ENCODE data around the gene GPAT3.

Gene GPAT3

DNA sequence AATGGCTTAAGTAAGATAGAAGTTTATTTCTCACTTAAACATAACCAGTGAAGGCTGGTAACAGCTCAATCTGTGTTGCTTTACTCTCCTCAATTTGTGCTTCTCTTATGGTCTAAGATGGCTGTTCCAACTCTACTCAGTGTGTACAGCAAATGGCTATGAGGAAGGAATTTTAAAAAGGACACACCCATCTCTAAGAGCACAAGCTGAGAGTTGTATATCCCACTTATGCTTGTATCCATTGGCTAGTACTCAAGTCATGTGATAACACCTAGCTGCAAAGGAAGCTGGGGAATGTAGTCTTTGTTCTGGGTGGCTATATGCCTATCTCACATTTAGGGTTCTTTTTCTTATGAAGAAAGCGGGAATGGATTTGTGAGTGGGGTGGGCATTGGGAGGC is 63.3 kb downstream of the GPAT3 start:
- H3K4me3 ChIP-seq (ENCODE audit: low read depth, low read length), result no peak overlapping the region
- peak; percentile 41 for DNase-seq (ENCODE audit: low read depth)
- TF ChIP-seq, protein P1, sequence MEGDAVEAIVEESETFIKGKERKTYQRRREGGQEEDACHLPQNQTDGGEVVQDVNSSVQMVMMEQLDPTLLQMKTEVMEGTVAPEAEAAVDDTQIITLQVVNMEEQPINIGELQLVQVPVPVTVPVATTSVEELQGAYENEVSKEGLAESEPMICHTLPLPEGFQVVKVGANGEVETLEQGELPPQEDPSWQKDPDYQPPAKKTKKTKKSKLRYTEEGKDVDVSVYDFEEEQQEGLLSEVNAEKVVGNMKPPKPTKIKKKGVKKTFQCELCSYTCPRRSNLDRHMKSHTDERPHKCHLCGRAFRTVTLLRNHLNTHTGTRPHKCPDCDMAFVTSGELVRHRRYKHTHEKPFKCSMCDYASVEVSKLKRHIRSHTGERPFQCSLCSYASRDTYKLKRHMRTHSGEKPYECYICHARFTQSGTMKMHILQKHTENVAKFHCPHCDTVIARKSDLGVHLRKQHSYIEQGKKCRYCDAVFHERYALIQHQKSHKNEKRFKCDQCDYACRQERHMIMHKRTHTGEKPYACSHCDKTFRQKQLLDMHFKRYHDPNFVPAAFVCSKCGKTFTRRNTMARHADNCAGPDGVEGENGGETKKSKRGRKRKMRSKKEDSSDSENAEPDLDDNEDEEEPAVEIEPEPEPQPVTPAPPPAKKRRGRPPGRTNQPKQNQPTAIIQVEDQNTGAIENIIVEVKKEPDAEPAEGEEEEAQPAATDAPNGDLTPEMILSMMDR (IDR thresholded peaks at IDR 0.05; ENCODE audit: control insufficient read depth, extremely low read depth, insufficient read depth), result no peak

DNA sequence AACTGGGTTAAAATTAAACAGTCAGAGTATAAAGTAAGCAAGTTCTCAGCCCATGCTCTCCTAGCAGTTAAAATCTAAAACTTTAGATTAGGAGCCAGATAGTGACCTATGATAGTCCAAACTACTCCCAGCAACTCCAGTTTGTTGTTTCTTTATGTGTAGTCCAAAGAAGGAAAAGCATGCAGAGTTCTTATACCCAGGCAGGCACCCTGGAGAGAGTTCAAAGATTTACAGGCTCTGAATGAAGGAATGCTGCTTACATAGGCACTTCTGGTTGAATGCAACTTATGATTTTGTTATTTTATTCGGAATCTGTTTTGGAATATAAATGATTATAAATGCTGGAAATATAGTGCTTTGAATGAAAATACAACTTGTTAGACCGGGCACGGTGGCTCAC is 67.2 kb downstream of the GPAT3 start:
- TF ChIP-seq, protein P1 (IDR thresholded peaks at IDR 0.05; ENCODE audit: control insufficient read depth, extremely low read depth, insufficient read depth), result no peak
- no peak overlapping the region for H3K4me3 ChIP-seq (ENCODE audit: low read depth, low read length)
- peak; percentile 37 for DNase-seq (ENCODE audit: low read depth)

DNA sequence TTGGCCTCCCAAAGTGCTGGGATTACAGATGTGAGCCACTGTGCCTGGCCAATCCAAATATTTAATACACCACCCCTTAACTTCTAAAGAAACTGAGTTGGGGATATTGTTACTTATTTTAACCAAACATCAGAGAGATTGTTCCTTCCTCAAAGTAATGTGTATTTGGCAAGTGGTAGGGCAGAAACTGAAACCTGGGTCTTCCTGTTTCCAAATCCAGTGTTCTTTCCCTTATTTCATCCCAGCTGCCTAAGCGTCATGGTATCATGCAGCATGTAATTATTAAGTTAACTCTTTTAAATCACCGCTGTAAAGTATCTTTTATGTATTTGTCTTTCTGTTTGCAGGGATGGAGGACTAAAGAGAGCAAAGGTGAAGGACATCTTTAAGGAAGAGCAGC is 68.4 kb downstream of the GPAT3 start:
- no peak overlapping the region for H3K4me3 ChIP-seq (ENCODE audit: low read depth, low read length)
- TF ChIP-seq, protein P1 (IDR thresholded peaks at IDR 0.05; ENCODE audit: control insufficient read depth, extremely low read depth, insufficient read depth), result no peak
- no peak for DNase-seq (ENCODE audit: low read depth)

DNA sequence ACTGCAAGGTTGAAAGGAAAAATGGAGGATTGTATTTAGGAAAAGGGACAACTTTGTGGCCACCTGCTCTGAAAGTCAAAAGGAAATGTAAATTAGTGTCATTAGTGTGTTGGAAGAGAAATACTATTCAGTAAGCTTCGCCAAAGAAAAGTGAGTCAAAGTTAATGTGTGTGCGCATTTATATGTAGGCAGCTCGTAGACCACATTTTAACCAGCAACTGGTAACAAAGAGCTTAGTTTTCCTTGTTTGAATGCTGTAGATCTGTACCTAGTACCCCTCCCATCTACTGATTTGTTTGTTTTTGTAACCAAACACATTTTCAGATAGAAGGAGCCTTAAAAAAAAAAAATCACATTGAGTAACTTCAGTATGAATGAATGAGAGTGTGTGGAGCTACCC is 69.3 kb downstream of the GPAT3 start:
- DNase-seq (ENCODE audit: low read depth), result no peak
- TF ChIP-seq, protein P1 (IDR thresholded peaks at IDR 0.05; ENCODE audit: control insufficient read depth, extremely low read depth, insufficient read depth), result no peak
- no peak overlapping the region for H3K4me3 ChIP-seq (ENCODE audit: low read depth, low read length)

DNA sequence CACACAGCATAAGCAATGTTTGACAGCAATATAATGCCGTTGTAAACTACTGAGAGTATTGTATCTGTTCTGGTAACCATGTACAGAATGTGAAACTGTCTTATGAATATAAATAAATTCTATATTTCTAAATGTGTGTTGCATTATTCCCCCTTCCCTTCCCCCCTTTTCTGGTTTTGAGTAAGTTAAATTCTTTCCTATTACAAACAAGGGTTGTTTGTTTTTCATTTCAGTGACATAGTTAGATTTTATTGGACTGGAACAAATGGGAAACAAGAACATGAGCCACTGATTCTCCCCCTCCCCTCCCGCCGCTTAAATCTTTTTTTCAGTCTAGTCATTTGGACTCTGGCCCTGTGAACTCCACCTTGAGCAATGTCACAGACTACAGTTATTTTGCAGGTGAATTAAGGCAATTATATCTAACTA is 69.8 kb downstream of the GPAT3 start:
- no peak for DNase-seq (ENCODE audit: low read depth)
- no peak overlapping the region for H3K4me3 ChIP-seq (ENCODE audit: low read depth, low read length)
- TF ChIP-seq, protein P1 (IDR thresholded peaks at IDR 0.05; ENCODE audit: control insufficient read depth, extremely low read depth, insufficient read depth), result no peak

DNA sequence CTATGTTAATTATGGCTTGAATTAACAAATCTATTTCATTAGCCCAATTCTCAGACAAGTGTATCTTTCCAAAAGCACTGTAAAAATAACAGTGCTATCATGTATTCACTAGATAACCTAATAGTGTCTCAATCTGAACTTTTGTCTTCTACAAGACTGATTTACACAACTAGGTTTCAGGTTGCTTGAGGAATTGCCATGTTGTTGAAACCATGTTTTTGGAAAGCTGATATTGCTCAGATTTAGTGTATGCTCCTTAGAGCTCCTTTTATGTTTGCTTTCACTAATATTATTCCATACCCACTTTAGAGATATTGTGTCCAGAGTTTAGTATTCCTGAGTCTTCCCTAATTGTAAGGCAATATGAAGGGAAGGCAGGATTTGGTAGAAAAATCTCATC is 70.6 kb downstream of the GPAT3 start:
- TF ChIP-seq, protein P1 (IDR thresholded peaks at IDR 0.05; ENCODE audit: control insufficient read depth, extremely low read depth, insufficient read depth), result no peak
- no peak for DNase-seq (ENCODE audit: low read depth)
- no peak overlapping the region for H3K4me3 ChIP-seq (ENCODE audit: low read depth, low read length)

DNA sequence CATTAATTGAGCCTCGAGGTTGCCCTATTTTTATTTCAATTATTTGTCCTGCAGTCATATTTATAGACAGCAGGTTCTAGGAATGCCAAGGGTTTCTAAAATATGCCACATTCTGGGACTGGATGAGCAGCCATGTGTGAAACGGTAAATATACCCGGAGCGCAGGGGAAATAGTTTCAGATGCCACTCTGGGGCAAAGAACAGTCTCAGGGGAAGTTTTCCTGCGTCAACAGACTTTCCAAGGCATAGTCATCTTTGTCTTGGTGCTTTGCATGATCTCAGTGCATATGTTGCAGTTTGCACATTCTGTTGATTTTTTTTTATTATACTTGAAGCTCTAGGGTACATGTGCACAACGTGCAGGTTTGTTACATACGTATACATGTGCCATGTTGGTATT is 71.0 kb downstream of the GPAT3 start:
- DNase-seq (ENCODE audit: low read depth), result no peak
- TF ChIP-seq, protein P1 (IDR thresholded peaks at IDR 0.05; ENCODE audit: control insufficient read depth, extremely low read depth, insufficient read depth), result no peak

More for the DNA sequence above, 71.0 kb downstream of the GPAT3 start:
- H3K4me3 ChIP-seq (ENCODE audit: low read depth, low read length), result no peak overlapping the region

Measured in LNCaP clone FGC (cell line).